Measurements from ENCODE around the gene CDIP1. TPM values are rescaled to one million over a fixed set of nuclear protein-coding genes. Genes with fewer than 3 reads are reported as not detected.

CDIP1 gene
- total and polyA plus RNA-seq, 2 experiments from 2014 or later, result 39.2 to 57.6 TPM

GRCh38 chr16:4472880-4473279 lies 65.7 kb downstream of the CDIP1 start:
- DNase-seq (ENCODE audit: low spot score), result no peak
- H3K4me3 ChIP-seq, result peak overlapping the region; percentile 93; the same call in 1 of the 2 replicates
- no peak overlapping the region for H3K27ac ChIP-seq (ENCODE audit: low read depth)
- Mint-ChIP-seq H3K4me3 (peak overlapping the region; percentile 81), H3K27me3 (ENCODE audit: insufficient read depth, low read depth, poor library complexity) (peaks cover 20% of the 10 kb centered on the region), H3K36me3 (ENCODE audit: low read depth) (peaks cover 38% of the 10 kb centered on the region), H3K9me3 (peaks cover 18% of the 10 kb centered on the region), H3K27ac (no peak overlapping the region), H3K4me1 (peaks cover 9% of the 10 kb centered on the region)
- H2AFZ ChIP-seq, result no peak overlapping the region
- peaks cover 16% of the 10 kb centered on the region; the same call in 1 of the 2 replicates for H3K36me3 ChIP-seq (ENCODE audit: insufficient read depth)
- peaks cover 13% of the 10 kb centered on the region for H3K27me3 ChIP-seq (ENCODE audit: insufficient read depth)
- H3K4me2 ChIP-seq, result peak overlapping the region; percentile 94; the same call in 1 of the 2 replicates
- TF ChIP-seq STAT1 (IDR thresholded peaks at IDR 0.05; ENCODE audit: unreplicated experiment) (no peak), EZH2phosphoT487 (IDR thresholded peaks at IDR 0.05; ENCODE audit: unreplicated experiment) (no peak), JUNB (IDR thresholded peaks at IDR 0.05; ENCODE audit: unreplicated experiment) (no peak), ZNF462 (CRISPR knock-in tag; IDR thresholded peaks at IDR 0.05) (no peak), REST (IDR thresholded peaks at IDR 0.05; ENCODE audit: unreplicated experiment) (no peak), CTCF (conservative IDR thresholded peaks at IDR 0.05; ENCODE audit: low read depth in 2 of 2) (no peak), ZNF114 (CRISPR knock-in tag; IDR thresholded peaks at IDR 0.05) (no peak), NANOG (IDR thresholded peaks at IDR 0.05; ENCODE audit: borderline replicate concordance) (no peak), CREB1 (CRISPR knock-in tag; IDR thresholded peaks at IDR 0.05; ENCODE audit: low read depth) (no peak), ZNF331 (CRISPR knock-in tag; IDR thresholded peaks at IDR 0.05; ENCODE audit: low read depth) (no peak), POLR2AphosphoS5 (IDR thresholded peaks at IDR 0.05; ENCODE audit: low read depth) (no peak), ETS1 (IDR thresholded peaks at IDR 0.05) (no peak), EZH2 (IDR thresholded peaks at IDR 0.05; ENCODE audit: low read depth, unreplicated experiment) (no peak)
- peaks cover 22% of the 10 kb centered on the region for H3K79me2 ChIP-seq (replicated peaks; ENCODE audit: insufficient read depth)
- no peaks in the 10 kb centered on the region for H4K20me1 ChIP-seq (replicated peaks; ENCODE audit: insufficient read depth)
- ATAC-seq, result no peak
- H3K9me2 ChIP-seq (ENCODE audit: insufficient read depth), result no peaks in the 10 kb centered on the region
- H3K4me1 ChIP-seq (ENCODE audit: insufficient read depth), result peaks cover 6% of the 10 kb centered on the region
- peaks cover 15% of the 10 kb centered on the region for H3F3A ChIP-seq (replicated peaks; ENCODE audit: low read depth)
